Raji (cell line): ENCODE measurements around the gene RABGAP1L.
A peak's percentile ranks its signal among the peaks of the same experiment; 100 is the strongest.

ENCODE experiments used
- POLR2A ChIP-seq: IDR thresholded peaks from 2 replicates; pipeline ENCODE4 v1.6.1; 2011; ENCODE audit warnings: low read depth, low read length, control low read depth; ENCODE audit not compliant: insufficient read depth

RABGAP1L gene

GRCh38 chr1:174152427-174152826 lies 6.9 kb upstream of the RABGAP1L start:
- TF ChIP-seq POLR2A: no peak

- no peak for TF ChIP-seq POLR2A
Measured at GRCh38 chr1:174153085-174153824, 6.1 kb upstream of the RABGAP1L start.

GRCh38 chr1:174153825-174154107 lies 5.6 kb upstream of the RABGAP1L start:
- no peak for TF ChIP-seq POLR2A

- TF ChIP-seq POLR2A: no peak
Measured at GRCh38 chr1:174156437-174156836, 2.9 kb upstream of the RABGAP1L start.

- TF ChIP-seq POLR2A: no peak
Measured at GRCh38 chr1:174157157-174157806, 2.0 kb upstream of the RABGAP1L start.

- no peak for TF ChIP-seq POLR2A
Measured at GRCh38 chr1:174158767-174159251, 511 bp upstream of the RABGAP1L start.

GRCh38 chr1:174160109-174160473 lies 771 bp downstream of the RABGAP1L start:
- TF ChIP-seq POLR2A: 0 out of 2 replicates have a peak, but pooled peaks have one; percentile 3

GRCh38 chr1:174160603-174161002 lies 1.3 kb downstream of the RABGAP1L start:
- TF ChIP-seq POLR2A: no peak

GRCh38 chr1:174161813-174162212 lies 2.5 kb downstream of the RABGAP1L start:
- TF ChIP-seq POLR2A: no peak

GRCh38 chr1:174164826-174165225 lies 5.5 kb downstream of the RABGAP1L start:
- no peak for TF ChIP-seq POLR2A

- no peak for TF ChIP-seq POLR2A
Measured at GRCh38 chr1:174165471-174166137, 6.3 kb downstream of the RABGAP1L start.

- TF ChIP-seq POLR2A: 0 out of 2 replicates have a peak, but pooled peaks have one; percentile 14
Measured at GRCh38 chr1:174166530-174167264, 7.4 kb downstream of the RABGAP1L start.

GRCh38 chr1:174167265-174167803 lies 8.0 kb downstream of the RABGAP1L start:
- TF ChIP-seq POLR2A: 0 out of 2 replicates have a peak, but pooled peaks have one; percentile 5

GRCh38 chr1:174169342-174169741 lies 10.0 kb downstream of the RABGAP1L start:
- no peak for TF ChIP-seq POLR2A

- TF ChIP-seq POLR2A: no peak
Measured at GRCh38 chr1:174171073-174171472, 11.8 kb downstream of the RABGAP1L start.

- no peak for TF ChIP-seq POLR2A
Measured at GRCh38 chr1:174174461-174175329, 15.4 kb downstream of the RABGAP1L start.
